GM18951 (cell line): ENCODE data around the gene DLGAP1.
"Not testable (repeated sequence)": the region's sequence is repeated elsewhere in the genome, so short reads cannot be mapped to it uniquely, and the experiment has no call there.

Experiments used
- POLR2A ChIP-seq: IDR thresholded peaks from 4 replicates; pipeline ENCODE4 v1.6.1; 2011; ENCODE audit warnings: mild to moderate bottlenecking; ENCODE audit not compliant: insufficient read length, insufficient read depth; ENCODE audit errors: extremely low read depth
- in situ Hi-C: fragments of 300-500 bp; cut with MboI; formaldehyde crosslinking; loops from one replicate; pipeline ENCODE4 v1.12.0; 2022; ENCODE audit warnings: low sequenced_read_pairs, mixed read lengths, inconsistent platforms; ENCODE audit not compliant: unreplicated experiment

The DLGAP1 gene

DNA sequence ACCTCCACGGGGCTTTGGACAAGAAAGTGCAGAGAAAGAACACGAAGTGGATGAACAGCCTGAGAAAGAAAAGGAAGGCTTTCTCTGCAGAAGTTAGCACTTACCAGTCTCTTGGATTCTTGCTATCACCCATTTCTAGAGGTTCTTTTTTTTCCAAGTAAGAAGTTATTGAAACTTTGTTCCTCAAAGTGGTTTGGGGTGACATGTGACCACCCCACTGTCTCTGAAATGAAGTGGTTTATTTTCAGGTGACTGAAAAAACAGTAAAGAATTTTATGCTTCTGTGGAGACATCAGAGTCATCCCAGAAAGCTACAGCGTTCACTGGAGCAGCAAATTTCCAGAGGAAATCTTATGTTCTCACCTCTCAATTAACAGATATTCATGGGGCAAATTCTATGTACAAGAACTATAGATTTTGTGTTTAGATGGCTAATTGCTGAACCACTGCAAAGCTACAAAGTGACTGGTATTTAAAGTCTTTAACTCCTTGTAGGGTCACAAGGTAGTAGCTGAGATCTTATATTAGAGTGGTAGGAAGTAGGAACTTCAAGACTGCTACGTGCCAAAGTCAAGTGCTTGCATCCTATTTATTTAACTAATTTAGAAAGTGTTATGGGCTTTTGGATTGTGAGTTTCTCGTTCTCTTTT, 737.6 kb downstream of the DLGAP1 start:
- in situ Hi-C loops = no loop called here
- no peak for TF ChIP-seq POLR2A

DNA sequence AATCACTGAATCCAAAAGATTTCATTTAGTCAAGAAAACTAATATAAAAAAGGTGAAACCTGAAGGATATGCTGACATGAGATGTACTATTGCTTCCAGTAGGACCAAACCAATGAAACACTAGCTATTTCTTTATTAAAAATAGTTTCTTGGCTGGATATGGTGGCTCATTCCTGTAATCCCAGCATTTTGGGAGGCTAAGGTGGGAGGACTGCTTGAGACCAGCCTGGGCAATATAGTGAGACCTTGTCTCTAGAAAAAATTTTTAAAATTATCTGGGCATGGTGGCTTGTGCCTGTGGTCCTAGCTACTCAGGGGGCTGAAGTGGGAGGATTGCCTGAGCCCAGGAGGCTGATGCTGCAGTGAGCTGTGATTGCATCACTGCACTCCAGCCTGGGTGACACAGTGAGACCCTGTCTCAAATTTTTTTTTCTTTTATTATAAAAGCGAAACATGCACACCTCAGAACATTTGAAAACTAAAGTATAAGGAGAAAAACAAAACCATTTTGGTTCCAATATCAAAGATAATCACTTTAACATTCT, 738.9 kb downstream of the DLGAP1 start:
- TF ChIP-seq POLR2A = no peak
- in situ Hi-C loops = no loop called here

DNA sequence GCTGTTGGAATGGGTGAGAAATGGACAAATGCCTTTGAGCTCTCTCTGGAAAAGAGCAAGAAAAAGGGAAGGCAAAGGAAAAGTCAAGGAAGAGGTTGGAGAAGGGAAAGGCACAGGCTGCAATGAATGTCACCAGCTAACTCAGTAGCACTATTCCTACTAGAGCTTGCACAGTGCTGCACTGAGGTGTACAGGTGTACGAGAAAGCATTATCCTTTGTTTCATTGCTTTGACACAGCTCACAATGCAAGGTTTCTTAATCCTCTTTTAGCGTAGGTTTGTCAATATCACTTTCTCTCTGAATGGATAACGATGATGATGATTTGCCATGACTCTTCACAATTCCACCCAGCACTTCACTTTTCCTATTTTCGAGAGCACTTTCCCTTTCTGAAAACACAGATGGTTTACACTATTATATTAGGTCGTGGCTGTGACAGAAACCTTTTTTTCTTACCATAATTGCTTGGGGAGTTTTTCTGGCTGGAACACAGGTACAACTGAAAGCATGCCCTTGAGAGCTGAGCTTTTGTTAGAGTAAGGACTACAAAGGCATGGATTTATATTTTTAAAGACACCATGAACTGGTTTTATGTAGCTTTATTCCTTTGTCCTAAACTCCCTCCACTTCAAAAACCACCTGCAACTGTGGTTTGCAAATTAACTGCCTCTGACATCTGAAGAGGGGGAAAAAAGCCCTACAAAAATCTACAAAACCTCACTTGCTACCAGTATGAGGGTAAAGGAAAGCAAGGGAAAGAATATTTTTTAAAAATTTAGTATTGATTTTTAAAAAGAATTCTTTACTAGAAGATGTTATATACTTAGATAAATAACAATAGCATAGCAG, 739.7 kb downstream of the DLGAP1 start:
- TF ChIP-seq POLR2A = no peak
- in situ Hi-C loops = no loop called here

DNA sequence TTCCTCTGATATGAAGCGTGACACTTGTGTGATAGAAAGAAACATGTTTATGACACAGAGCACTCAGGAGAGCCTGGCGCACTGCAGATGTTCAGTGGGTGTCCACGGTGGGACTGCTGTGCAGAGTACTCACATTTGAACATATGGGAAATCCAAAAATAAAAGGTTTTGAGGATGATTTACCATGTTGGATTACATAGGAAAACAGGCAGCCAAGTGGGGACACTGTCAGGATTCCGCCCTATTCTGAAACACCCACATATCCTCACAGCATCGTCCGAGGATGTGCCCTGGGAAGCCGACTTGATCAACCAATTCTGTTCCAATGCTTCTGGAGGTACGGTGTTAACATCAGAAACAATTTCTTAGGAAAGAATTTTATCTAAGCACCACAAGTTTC, 741.4 kb downstream of the DLGAP1 start:
- no peak for TF ChIP-seq POLR2A
- in situ Hi-C loops = no loop called here

DNA sequence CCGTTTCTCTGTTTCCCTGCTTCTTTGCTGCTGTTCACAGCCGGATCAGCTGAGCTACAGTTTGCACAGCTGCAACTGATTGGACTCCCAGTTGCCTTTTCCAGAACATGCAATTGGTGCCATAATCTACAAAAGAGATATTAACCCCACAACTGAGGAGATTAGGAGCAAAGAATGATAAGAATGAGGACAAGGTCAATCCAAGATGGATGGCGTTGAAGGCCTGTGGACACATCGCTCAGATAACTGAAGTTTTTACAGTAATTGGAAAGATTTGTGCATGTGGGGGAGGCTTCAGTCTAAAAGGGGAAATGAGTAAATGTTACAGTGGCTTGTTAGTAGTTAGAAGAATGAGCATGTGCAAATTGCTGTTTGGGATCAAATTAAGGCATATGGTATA, 741.9 kb downstream of the DLGAP1 start:
- in situ Hi-C loops = no loop called here

DNA sequence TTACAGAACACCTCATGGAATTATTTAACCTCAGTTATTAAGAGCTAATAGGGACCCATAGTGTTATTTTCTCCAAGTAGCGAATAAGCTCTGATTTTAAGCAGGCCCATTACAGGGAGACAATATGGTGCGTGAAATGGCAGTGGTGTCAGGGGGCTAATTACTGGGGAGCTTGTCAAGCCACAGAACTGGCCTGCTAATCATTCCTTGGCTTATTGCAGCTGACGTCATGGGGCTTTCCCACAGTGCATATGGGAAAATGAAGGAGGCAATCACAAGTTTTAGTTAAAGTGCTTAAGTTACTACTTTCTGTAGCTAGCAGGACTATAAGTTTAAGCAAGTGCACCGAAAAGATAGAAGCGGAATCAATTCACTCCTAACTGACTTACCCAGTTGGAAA, 742.6 kb downstream of the DLGAP1 start:
- in situ Hi-C loops = no loop called here
- no peak for TF ChIP-seq POLR2A

More for the DNA sequence above, 741.9 kb downstream of the DLGAP1 start:
- TF ChIP-seq POLR2A = no peak

DNA sequence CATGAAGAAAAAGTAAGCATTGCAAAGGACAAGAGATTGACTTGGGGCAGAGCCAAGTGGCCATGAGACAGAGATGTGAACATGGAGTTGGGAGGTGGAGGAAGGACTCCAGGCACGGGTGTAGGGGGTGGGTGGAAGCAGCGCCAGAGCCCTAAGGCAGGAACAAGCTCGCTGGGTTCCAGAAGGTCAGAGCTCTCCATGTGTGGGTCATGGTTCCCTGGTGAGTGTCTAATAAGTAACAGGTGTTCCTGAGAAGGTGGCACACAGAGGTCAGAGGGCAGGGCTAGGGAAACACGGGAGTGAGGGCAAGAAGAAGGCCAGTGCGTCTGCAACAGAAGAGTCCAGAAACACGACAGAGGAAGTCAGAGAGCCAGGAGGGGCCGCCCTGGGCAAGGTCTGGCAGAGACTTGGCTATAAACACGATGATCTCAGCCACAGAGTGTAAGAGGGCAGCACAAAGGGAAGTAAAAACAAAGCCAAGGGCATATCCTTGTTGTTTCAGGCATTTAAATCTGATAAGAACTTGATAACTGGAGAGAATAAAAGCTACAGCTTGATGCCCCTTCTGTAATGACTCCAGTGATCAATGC, 744.3 kb downstream of the DLGAP1 start:
- no peak for TF ChIP-seq POLR2A
- in situ Hi-C loops = no loop called here

DNA sequence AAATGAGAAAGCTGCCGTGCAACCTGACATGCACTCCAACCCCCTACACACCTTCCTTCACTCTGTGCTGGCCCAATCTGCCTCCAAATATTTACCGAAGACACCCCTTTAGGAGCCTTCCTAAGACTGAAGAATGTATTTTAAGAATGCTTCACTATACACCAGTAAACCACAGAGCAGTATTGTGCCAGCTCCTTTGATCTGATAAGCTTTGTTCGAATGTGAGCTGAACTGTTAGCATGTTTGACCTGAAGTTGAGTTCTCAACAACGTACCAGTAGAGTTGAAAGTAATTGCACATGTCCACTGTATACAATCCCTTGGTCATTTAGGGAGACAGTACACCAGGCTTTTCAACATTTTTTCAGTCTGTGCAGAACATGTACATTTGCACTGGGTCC, 745.9 kb downstream of the DLGAP1 start:
- TF ChIP-seq POLR2A = no peak
- in situ Hi-C loops = no loop called here

DNA sequence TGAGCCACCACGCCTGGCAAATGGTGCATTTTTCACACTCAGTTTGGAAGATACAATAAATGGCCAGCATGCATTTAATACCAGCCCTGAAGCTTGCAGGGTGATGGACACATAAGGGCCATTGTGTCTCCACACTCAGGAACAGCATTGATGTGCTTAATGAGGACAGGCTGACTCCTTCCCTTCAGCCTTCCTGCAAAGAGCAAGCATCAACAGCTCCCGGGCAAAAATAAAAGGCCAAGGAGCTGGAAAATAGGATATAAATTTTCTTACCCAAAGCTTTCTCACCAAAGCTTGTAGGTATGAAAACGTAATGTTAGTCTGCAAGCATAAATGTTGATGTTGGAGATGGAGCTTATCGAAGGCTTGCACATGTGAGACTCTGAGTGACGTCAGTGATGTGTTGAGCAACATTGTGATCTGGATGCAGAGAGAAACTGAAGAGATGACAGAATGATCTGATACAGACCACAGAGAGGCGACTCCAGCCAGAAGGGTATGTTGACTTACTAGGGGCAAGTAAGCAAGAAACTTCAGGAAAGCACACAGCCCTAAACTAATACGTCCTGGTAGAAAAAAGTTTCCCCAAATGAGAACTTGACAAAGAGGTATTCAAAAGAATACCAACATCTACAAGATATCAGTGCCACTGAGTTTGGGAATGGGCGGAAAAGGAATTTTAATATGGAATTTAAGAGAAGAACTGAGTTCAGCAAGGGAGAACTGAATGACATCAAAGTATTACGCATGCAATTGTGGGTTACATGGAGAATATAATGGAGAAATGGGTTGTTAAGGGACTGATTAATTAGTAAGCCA, 748.6 kb downstream of the DLGAP1 start:
- TF ChIP-seq POLR2A = no peak
- in situ Hi-C loops = no loop called here

DNA sequence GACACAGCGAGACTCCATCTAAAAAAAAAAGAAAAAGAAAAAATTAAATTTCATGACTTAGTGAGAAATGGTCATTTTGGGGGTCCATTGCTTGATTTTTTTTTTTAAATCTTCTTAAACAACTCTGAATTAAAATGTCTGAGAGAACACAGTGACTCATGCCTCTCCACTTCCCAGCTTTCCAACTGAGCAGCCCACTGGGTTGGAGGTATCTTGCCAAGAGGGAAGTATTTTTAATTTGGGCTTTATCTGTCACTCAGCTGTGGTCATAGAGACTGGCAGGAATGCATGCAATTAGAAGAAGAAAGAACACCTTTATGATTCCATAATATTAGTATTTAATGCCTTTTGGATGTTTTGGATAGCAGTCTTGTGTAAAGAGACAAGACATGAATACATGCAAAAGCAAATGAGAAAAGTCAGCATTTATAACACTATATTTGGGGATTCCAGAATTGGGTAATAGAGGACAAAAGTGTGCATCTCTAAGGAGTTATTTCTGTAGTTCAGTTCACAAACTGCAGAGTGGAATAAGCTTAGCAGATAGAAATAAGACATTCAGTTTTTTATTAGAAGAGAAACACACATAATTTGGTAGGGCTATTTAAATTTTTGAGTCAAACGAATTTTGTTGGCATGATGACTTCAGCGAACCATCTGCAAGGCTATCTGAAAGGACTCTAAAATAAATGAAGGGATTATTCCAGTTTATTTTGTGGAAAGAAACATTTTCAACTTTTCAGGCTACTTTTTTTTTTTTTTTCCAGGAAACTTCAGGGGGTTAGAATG, 750.4 kb downstream of the DLGAP1 start:
- in situ Hi-C loops = no loop called here
- no peak for TF ChIP-seq POLR2A

DNA sequence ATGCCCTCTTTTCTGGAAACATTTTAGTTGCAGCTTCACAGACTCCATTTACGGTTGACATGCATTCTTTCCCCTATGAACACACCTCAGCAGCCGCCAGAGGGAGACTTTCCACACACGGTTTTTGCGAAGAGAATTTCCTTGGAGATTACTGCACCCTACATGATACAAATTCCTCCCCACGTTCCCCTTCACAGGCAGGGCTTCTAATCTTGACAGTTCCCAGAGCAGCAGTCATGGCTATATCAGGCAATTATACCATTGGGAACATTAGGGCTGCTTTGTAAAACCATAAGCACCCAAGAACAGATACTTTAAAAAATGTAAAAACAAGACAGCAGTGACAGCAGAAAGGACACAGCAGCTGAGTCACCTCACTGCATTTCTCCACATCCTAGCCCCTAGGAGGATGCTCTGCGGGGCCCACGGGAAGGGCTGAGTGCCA, 751.4 kb downstream of the DLGAP1 start:
- no peak for TF ChIP-seq POLR2A
- in situ Hi-C loops = no loop called here

DNA sequence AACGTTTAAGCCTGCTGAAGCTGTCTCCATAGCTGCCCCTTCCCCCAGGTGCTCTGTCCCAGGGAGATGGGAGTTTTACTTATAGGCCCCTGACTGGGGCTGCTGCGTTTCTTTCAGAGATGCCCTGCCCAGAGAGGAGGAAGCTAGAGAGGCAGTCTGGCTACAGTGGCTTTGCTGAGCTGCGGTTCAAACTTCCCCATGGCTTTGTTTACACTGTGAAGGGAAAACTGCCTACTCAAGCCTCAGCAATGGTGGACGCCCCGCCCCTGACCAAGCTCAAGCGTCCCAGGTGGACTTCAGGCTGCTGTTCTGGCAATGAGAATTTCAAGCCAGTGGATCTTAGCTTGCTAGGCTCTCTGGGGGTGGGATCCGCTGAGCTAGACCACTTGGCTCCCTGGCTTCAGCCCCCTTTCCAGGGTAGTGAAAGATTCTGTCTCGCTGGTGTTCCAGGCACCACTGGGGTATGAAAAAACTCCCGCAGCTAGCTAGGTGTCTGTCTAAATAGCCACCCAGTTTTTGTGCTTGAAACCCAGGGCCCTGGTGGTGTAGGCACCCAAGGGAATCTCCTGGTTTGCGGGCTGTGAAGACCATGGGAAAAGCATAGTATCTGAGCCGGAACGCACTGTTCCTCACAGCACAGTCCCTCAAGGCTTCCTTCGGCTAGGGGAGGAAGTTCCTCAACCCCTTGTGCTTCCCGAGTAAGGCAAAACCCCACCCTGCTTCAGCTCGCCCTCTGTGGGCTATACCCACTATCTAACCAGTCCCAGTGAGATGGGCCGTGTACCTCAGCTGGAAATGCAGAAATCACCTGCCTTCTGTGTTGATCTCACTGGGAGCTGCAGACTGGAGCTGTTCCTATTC, 755.2 kb downstream of the DLGAP1 start:
- in situ Hi-C loops = not testable (repeated sequence)

DNA sequence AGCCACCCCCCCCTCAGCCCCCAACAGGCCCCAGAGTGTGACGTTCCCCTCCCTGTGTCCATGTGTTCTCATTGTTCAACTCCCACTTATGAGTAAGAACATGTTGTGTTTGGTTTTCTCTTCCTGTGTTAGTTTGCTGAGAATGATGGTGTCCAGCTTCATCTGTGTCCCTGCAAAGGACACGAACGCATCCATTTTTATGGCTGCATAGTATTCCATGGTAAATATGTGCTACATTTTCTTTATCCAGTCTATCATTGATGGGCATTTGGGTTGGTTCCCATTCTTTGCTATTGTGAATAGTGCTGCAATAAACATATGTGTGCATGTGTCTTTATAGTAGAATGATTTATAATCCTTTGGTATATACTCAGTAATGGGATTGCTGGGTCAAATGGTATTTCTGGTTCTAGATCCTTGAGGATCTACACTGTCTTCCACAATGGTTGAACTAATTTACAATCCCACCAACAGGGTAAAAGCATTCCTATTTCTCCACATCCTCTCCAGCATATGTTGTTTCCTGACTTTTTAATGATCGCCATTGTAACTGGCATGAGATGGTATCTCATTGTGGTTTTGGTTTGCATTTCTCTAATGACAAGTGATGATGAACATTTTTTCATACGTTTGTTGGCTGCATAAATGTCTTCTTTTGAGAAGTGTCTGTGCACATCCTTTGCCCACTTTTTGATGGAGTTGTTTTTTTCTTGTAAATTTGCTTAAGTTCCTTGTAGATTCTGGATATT, 760.9 kb downstream of the DLGAP1 start:
- in situ Hi-C loops = not testable (repeated sequence)
